HepG2 (cell line): ENCODE results near the gene PCDHGA7. TPM values are rescaled to one million over a fixed set of nuclear protein-coding genes. Genes with fewer than 3 reads are reported as not detected.
A peak's percentile ranks its signal among the peaks of the same experiment; 100 is the strongest.

Source experiments
- ATAC-seq: fragments of 200-7000 bp; cut with Tn5 transposase; 3 replicates; pipeline ENCODE4 v1.9.1; 2020; ENCODE audit warnings: mild to moderate bottlenecking, moderate library complexity
- BruUV-seq: library from RNA; stranded (reverse); fragments of 400-500 nt; replicated peaks from 2 replicates; lab custom pipeline; 2021; lab: Mats Ljungman, UMichigan
- CTCF ChIA-PET: fragments of 300-600 bp; formaldehyde crosslinking; extraction: SDS; loops from one replicate; lab custom pipeline; 2021; ENCODE audit warnings: low total read pairs, inconsistent platforms, low intra/inter-chr PET ratio; lab: Yijun Ruan, JAX
- POLR2A ChIA-PET: fragments of 350-600 bp; sonication (Branson Sonifier 250); formaldehyde crosslinking; loops from one replicate; lab custom pipeline; 2020; ENCODE audit warnings: antibody characterized with exemption, inconsistent platforms; lab: Yijun Ruan, JAX
- DNase-seq: peaks from one replicate; pipeline ENCODE4 v3.0.0-alpha.2; 2015; ENCODE audit warnings: low spot score
- FAIRE-seq: peaks from 3 replicates; lab custom pipeline; 2011; peaks lifted over from hg19 to GRCh38; lab: Jason Lieb, UNC
- H2AFZ ChIP-seq: one replicate; pipeline ENCODE4 v1.6.1; 2011; ENCODE audit warnings: low read length, inconsistent platforms
- H3K27ac ChIP-seq: fragments of 300-600 bp; 3 replicates; pipeline ENCODE4 v1.8.0; 2011; ENCODE audit warnings: mixed run types, mild to moderate bottlenecking, mixed read lengths, low read length, inconsistent platforms; ENCODE audit not compliant: insufficient read depth; ENCODE audit errors: extremely low read length
- H3K27me3 ChIP-seq, 2 experiments: fragments of 200-600 bp in 1 of 2; 2 replicates in 1 of 2; 3 replicates in 1 of 2; pipeline versions ENCODE4 v1.6.0 to v1.8.0; 2011; ENCODE audit warnings: low read length in 2 of 2, mild to moderate bottlenecking in 2 of 2, moderate library complexity in 2 of 2, inconsistent platforms in 1 of 2; ENCODE audit not compliant: insufficient read depth in 2 of 2, control insufficient read depth in 1 of 2
- H3K36me3 ChIP-seq, 2 experiments: fragments of 200-600 bp in 1 of 2; replicated peaks in 1 of 2; 2 replicates in 1 of 2; 3 replicates in 1 of 2; pipeline versions ENCODE4 v1.5.1 to v1.8.0; 2011; ENCODE audit warnings: low read length in 2 of 2, inconsistent platforms in 1 of 2; ENCODE audit not compliant: insufficient read depth in 2 of 2, control insufficient read depth in 1 of 2
- H3K4me1 ChIP-seq: 2 replicates; pipeline ENCODE4 v1.5.1; 2012; ENCODE audit warnings: low read length, inconsistent platforms; ENCODE audit not compliant: insufficient read depth
- H3K4me2 ChIP-seq: 2 replicates; pipeline ENCODE4 v1.6.0; 2011; ENCODE audit warnings: low read depth, low read length, inconsistent platforms
- H3K4me3 ChIP-seq, 3 experiments: fragments of 200-600 bp in 1 of 3; sonication (generic), shearing (Covaris generic) in 1 of 3; replicated peaks in 1 of 3; 2 replicates each; pipeline ENCODE4 v1.5.1; 2011 to 2016; ENCODE audit warnings: low read length in 3 of 3, inconsistent platforms in 2 of 3, low read depth in 2 of 3, mild to moderate bottlenecking in 2 of 3, control low read depth in 1 of 3, mixed read lengths in 1 of 3; ENCODE audit not compliant: insufficient read depth in 1 of 3
- H3K79me2 ChIP-seq: one replicate; pipeline ENCODE4 v1.6.1; 2011; ENCODE audit warnings: low read length, inconsistent platforms; ENCODE audit not compliant: insufficient read depth
- H3K9ac ChIP-seq: 2 replicates; pipeline ENCODE4 v1.6.0; 2011; ENCODE audit warnings: mild to moderate bottlenecking, low read depth, low read length, inconsistent platforms; ENCODE audit not compliant: insufficient read depth
- H3K9me3 ChIP-seq: 2 replicates; pipeline ENCODE4 v1.5.1; 2012; ENCODE audit warnings: mild to moderate bottlenecking, low read length
- H4K20me1 ChIP-seq: 2 replicates; pipeline ENCODE4 v1.6.0; 2011; ENCODE audit warnings: inconsistent platforms, mild to moderate bottlenecking, low read length, moderate library complexity; ENCODE audit not compliant: insufficient read depth
- CHD4 ChIP-seq: fragments of 200-600 bp; sonication (generic); IDR thresholded peaks from 2 replicates; pipeline ENCODE4 v1.7.0; 2017; ENCODE audit warnings: mild to moderate bottlenecking, low read length, borderline replicate concordance
- DNMT1 ChIP-seq: sonication (generic); formaldehyde crosslinking; IDR thresholded peaks from 2 replicates; pipeline ENCODE4 v1.5.1; 2020; ENCODE audit warnings: mild to moderate bottlenecking, missing genetic modification reagents
- NCOR1 ChIP-seq: fragments of 200-600 bp; sonication (generic); IDR thresholded peaks from 2 replicates; pipeline ENCODE4 v1.7.0; 2017; ENCODE audit warnings: antibody characterized with exemption, low read length, borderline replicate concordance
- STAG1 ChIP-seq: sonication (generic); formaldehyde crosslinking; IDR thresholded peaks from 2 replicates; pipeline ENCODE4 v1.4.0; 2020; ENCODE audit warnings: missing genetic modification reagents
- WGBS: methylation state at CpG from one replicate; pipeline ENCODE4 v1.1.6; 2017; ENCODE audit warnings: low lambda C conversion rate; 5-methylcytosine and 5-hydroxymethylcytosine counted together
- in situ Hi-C: cut with HindIII; loops from 2 replicates; pipeline ENCODE4 v1.10.0; 2017; ENCODE audit warnings: low pct_unique_long_range_greater_than_20kb; ENCODE audit not compliant: extremely low pct_ligation_motif_present
- intact Hi-C: fragments of 100-400 bp; cut with micrococcal nuclease; formaldehyde crosslinking; loops from one replicate; pipeline ENCODE4 v1.10.0; 2022; ENCODE audit not compliant: unreplicated experiment
- polyA plus RNA-seq, 8 experiments: library from polyadenylated mRNA; depleted of rRNA in 3 of 8; stranded (reverse) in 7 of 8; unstranded in 1 of 8; fragments of >200 nt; fragmentation: Illumina TruSeq in 4 of 8; extraction: Trizol in 4 of 8; gene quantifications; 2 replicates each; pipeline versions ENCODE4 v1.2.1 to v1.2.3, GENCODE V29; 2011 to 2016; ENCODE audit warnings: low read depth in 4 of 8, missing spikeins in 1 of 8, mixed read lengths in 1 of 8; ENCODE audit not compliant: insufficient read depth in 1 of 8
- total RNA-seq, 5 experiments: library from RNA; depleted of rRNA; stranded (reverse); fragments of >200 nt; fragmentation: Illumina TruSeq; extraction: Trizol; gene quantifications; 2 replicates each; pipeline ENCODE4 v1.2.3, GENCODE V29; 2016; ENCODE audit warnings: low read depth in 1 of 5

The PCDHGA7 gene
- total and polyA plus RNA-seq, 2 of the 13 experiments (the other 11 are each of a cell fraction or from before 2014, with no cell fraction given) = 0.11 to 0.31 TPM

DNA sequence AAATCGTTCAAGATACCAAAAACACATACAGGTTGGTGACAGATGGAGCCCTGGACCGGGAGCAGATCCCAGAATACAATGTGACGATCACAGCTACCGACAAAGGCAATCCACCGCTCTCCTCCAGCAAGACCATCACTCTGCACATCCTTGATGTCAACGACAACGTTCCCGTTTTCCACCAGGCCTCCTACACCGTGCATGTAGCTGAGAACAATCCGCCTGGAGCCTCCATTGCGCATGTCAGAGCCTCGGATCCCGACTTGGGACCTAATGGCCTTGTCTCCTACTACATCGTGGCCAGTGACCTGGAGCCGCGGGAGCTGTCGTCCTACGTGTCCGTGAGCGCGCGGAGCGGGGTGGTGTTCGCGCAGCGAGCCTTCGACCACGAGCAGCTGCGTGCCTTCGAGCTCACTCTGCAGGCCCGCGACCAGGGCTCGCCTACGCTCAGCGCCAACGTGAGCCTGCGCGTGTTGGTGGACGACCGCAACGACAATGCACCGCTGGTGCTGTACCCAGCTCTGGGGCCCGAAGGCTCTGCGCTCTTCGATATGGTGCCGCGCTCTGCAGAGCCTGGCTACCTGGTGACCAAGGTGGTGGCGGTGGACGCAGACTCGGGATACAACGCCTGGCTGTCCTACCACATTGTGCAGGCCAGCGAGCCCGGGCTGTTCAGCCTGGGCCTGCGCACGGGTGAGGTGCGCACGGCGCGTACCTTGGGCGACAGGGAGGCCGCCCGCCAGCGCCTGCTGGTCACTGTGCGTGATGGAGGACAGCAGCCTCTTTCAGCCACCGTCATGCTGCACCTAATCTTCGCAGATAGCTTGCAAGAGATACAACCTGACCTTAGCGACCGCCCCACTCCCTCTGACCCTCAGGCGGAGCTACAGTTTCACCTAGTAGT, 10.7 kb upstream of the PCDHGA7 start:
- intact Hi-C loops = no loop called here
- H3K36me3 ChIP-seq = no peaks in the 10 kb centered on the region
- ChIA-PET POLR2A (no interaction called here), CTCF (no interaction called here)
- 73% methylated on average over 40 of the region's 69 CpGs for WGBS
- 0 out of 2 replicates have a peak, but pooled peaks have one; percentile 57 for TF ChIP-seq DNMT1 (CRISPR knock-in tag)
- no peak for TF ChIP-seq CHD4
- no peaks in the 10 kb centered on the region for H3K4me1 ChIP-seq
- no peaks in the 10 kb centered on the region for H3K27me3 ChIP-seq
- no peaks in the 10 kb centered on the region for H4K20me1 ChIP-seq
- H3K79me2 ChIP-seq = no peaks in the 10 kb centered on the region
- no peak for DNase-seq
- no peak for FAIRE-seq
- H3K4me2 ChIP-seq = no peak overlapping the region
- H3K9ac ChIP-seq = no peak overlapping the region
- in situ Hi-C loops = no loop called here
- peaks cover 53% of the 10 kb centered on the region for H3K9me3 ChIP-seq
- H2AFZ ChIP-seq = no peak overlapping the region
- no peak for ATAC-seq
- BruUV-seq = no TSS peak
- no peak overlapping the region for H3K4me3 ChIP-seq
- H3K27ac ChIP-seq = no peak overlapping the region

DNA sequence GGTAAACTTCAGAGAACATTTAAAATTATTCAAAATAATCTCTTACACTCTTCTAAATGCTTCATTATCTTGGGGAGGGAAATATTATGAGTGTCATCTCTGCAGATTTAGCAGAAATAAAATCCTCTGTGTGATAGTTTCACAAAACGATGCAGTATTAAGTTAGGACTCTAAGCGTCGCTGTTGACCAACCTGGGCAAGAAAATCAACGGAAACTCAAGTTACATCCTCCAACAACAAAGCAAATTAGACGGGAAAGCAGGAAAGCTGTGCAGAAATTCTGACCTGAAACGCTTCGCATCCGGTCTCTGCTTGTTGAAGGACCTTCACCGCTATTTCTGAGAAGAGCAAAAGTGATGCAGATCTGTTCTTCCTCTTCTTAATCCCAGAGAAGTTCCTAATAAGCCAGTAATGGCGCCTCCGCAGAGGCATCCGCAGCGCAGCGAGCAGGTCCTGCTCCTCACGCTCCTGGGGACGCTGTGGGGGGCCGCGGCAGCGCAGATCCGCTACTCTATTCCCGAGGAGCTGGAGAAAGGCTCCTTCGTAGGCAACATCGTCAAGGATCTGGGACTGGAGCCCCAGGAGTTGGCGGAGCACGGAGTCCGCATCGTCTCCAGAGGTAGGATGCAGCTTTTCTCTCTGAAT, 8.7 kb upstream of the PCDHGA7 start, which contains the start of gene PCDHGA6:
PCDHGA6 (plus strand) TSS at position 219 of the 645 bp plus-strand sequence; CDS start at position 412, 193 bp downstream.
- peaks cover 53% of the 10 kb centered on the region for H3K9me3 ChIP-seq
- no peak for ATAC-seq
- ChIA-PET POLR2A (no interaction called here), CTCF (no interaction called here)
- WGBS = 72% methylated on average over 22 of the region's 27 CpGs
- TF ChIP-seq NCOR1 (no peak), STAG1 (CRISPR knock-in tag) (peak; percentile 30; the same call in 1 of the 2 replicates)
- no peak within 1 kb of the TSS for H3K9ac ChIP-seq
- H3K4me3 ChIP-seq = no peak within 1 kb of the TSS
- H3K27me3 ChIP-seq = no peaks in the 10 kb centered on the region
- DNase-seq = no peak
- H3K36me3 ChIP-seq = no peaks in the 10 kb centered on the region
- intact Hi-C loops = no loop called here
- no peaks in the 10 kb centered on the region for H4K20me1 ChIP-seq
- no peaks in the 10 kb centered on the region for H3K4me1 ChIP-seq
- FAIRE-seq = no peak
- no peaks in the 10 kb centered on the region for H3K79me2 ChIP-seq
- in situ Hi-C loops = no loop called here
- H3K27ac ChIP-seq = no peak within 1 kb of the TSS
- H3K4me2 ChIP-seq = no peak within 1 kb of the TSS
- BruUV-seq = no TSS peak
- no peak within 1 kb of the TSS for H2AFZ ChIP-seq
